ENCODE measurements around the gene FGD3. TPM values are rescaled to one million over a fixed set of nuclear protein-coding genes. Genes with fewer than 3 reads are reported as not detected.

Gene FGD3
- polyA plus RNA-seq, 3 donors from 2014 or later, result 46.9 to 137 (median 57.0) TPM

- no peak for DNase-seq
- Mint-ChIP-seq H3K4me3 (no peak overlapping the region), H3K27me3 (ENCODE audit: low read depth in 3 of 3) (peaks cover 13 to 38% (median 36%) of the 10 kb centered on the region in 3 donors), H3K9me3 (no peaks in the 10 kb centered on the region), H3K27ac (peak overlapping the region in 1 of 6 donors; percentile 72), H3K4me1 (peaks cover 7 to 14% of the 10 kb centered on the region in 2 donors), H3K36me3 (peaks cover 0 to 8% (median 5%) of the 10 kb centered on the region in 3 donors)
Observed at GRCh38 chr9:93037476-93037971, 90.2 kb downstream of the FGD3 start.

GRCh38 chr9:93038918-93039317 is 91.6 kb downstream of the FGD3 start:
- Mint-ChIP-seq H3K4me3 (no peak overlapping the region), H3K36me3 (peaks cover 0 to under 1% (median 0%) of the 10 kb centered on the region in 3 donors), H3K4me1 (peaks cover 15 to 17% of the 10 kb centered on the region in 2 donors), H3K27ac (peak overlapping the region in 2 of 6 donors; percentile 16 to 67), H3K9me3 (no peaks in the 10 kb centered on the region), H3K27me3 (ENCODE audit: low read depth in 3 of 3) (peaks cover 13 to 46% (median 32%) of the 10 kb centered on the region in 3 donors)
- no peak for DNase-seq

- Mint-ChIP-seq H3K9me3 (no peaks in the 10 kb centered on the region), H3K4me3 (no peak overlapping the region)
- DNase-seq, result no peak
Observed at GRCh38 chr9:93039456-93039855, 92.1 kb downstream of the FGD3 start.

GRCh38 chr9:93039976-93040375 is 92.7 kb downstream of the FGD3 start:
- Mint-ChIP-seq H3K4me1 (peaks cover 15 to 17% of the 10 kb centered on the region in 2 donors), H3K36me3 (no peaks in the 10 kb centered on the region), H3K27ac (peak overlapping the region in 1 of 6 donors; percentile 24), H3K27me3 (ENCODE audit: low read depth in 3 of 3) (peaks cover 14 to 48% (median 34%) of the 10 kb centered on the region in 3 donors), H3K9me3 (no peaks in the 10 kb centered on the region), H3K4me3 (no peak overlapping the region)
- DNase-seq, result no peak

More at GRCh38 chr9:93039456-93039855, 92.1 kb downstream of the FGD3 start:
- H3K36me3 Mint-ChIP-seq, result no peaks in the 10 kb centered on the region
- peaks cover 15 to 17% of the 10 kb centered on the region in 2 donors for H3K4me1 Mint-ChIP-seq
- H3K27me3 Mint-ChIP-seq (ENCODE audit: low read depth in 3 of 3), result peaks cover 13 to 48% (median 32%) of the 10 kb centered on the region in 3 donors
- peak overlapping the region in 1 of 6 donors; percentile 67 for H3K27ac Mint-ChIP-seq

GRCh38 chr9:93040409-93040808 is 93.1 kb downstream of the FGD3 start:
- DNase-seq, result no peak
- H3K4me1 Mint-ChIP-seq, result peaks cover 15 to 17% of the 10 kb centered on the region in 2 donors
- H3K9me3 Mint-ChIP-seq, result no peaks in the 10 kb centered on the region
- H3K4me3 Mint-ChIP-seq, result no peak overlapping the region
- H3K27ac Mint-ChIP-seq, result no peak overlapping the region
- H3K27me3 Mint-ChIP-seq (ENCODE audit: low read depth in 3 of 3), result peaks cover 15 to 48% (median 37%) of the 10 kb centered on the region in 3 donors
- H3K36me3 Mint-ChIP-seq, result no peaks in the 10 kb centered on the region

- H3K4me1 Mint-ChIP-seq, result peaks cover 12 to 15% of the 10 kb centered on the region in 2 donors
Observed at GRCh38 chr9:93041108-93041802, 93.9 kb downstream of the FGD3 start.

GRCh38 chr9:93043122-93043521 is 95.8 kb downstream of the FGD3 start:
- no peak overlapping the region for H3K4me3 Mint-ChIP-seq
- H3K4me1 Mint-ChIP-seq, result peaks cover 10 to 15% of the 10 kb centered on the region in 2 donors
- peaks cover 10 to 45% (median 25%) of the 10 kb centered on the region in 3 donors for H3K27me3 Mint-ChIP-seq (ENCODE audit: low read depth in 3 of 3)
- H3K27ac Mint-ChIP-seq, result no peak overlapping the region
- H3K36me3 Mint-ChIP-seq, result no peaks in the 10 kb centered on the region
- DNase-seq, result no peak
- H3K9me3 Mint-ChIP-seq, result no peaks in the 10 kb centered on the region

More at GRCh38 chr9:93041108-93041802, 93.9 kb downstream of the FGD3 start:
- no peak for DNase-seq
- no peaks in the 10 kb centered on the region for H3K36me3 Mint-ChIP-seq
- H3K9me3 Mint-ChIP-seq, result no peaks in the 10 kb centered on the region
- peak overlapping the region in 2 of 6 donors; percentile 0 to 35 for H3K27ac Mint-ChIP-seq
- peaks cover 13 to 49% (median 37%) of the 10 kb centered on the region in 3 donors for H3K27me3 Mint-ChIP-seq (ENCODE audit: low read depth in 3 of 3)
- H3K4me3 Mint-ChIP-seq, result no peak overlapping the region

GRCh38 chr9:93045521-93045920 is 98.2 kb downstream of the FGD3 start:
- Mint-ChIP-seq H3K9me3 (no peaks in the 10 kb centered on the region), H3K27me3 (ENCODE audit: low read depth in 3 of 3) (peaks cover 6 to 39% (median 17%) of the 10 kb centered on the region in 3 donors), H3K27ac (no peak overlapping the region), H3K36me3 (no peaks in the 10 kb centered on the region), H3K4me1 (peaks cover 3 to 17% of the 10 kb centered on the region in 2 donors), H3K4me3 (no peak overlapping the region)
- DNase-seq, result no peak

GRCh38 chr9:93048566-93049448 is 101.5 kb downstream of the FGD3 start:
- Mint-ChIP-seq H3K9me3 (no peaks in the 10 kb centered on the region), H3K4me3 (no peak overlapping the region), H3K36me3 (no peaks in the 10 kb centered on the region), H3K4me1 (peaks cover 7 to 16% of the 10 kb centered on the region in 2 donors), H3K27ac (no peak overlapping the region), H3K27me3 (ENCODE audit: low read depth in 3 of 3) (peaks cover 2 to 16% (median 13%) of the 10 kb centered on the region in 3 donors)
- DNase-seq, result no peak

GRCh38 chr9:93049491-93049890 is 102.2 kb downstream of the FGD3 start:
- Mint-ChIP-seq H3K9me3 (no peaks in the 10 kb centered on the region), H3K4me3 (no peak overlapping the region), H3K36me3 (no peaks in the 10 kb centered on the region), H3K4me1 (peaks cover 9 to 21% of the 10 kb centered on the region in 2 donors), H3K27ac (no peak overlapping the region), H3K27me3 (ENCODE audit: low read depth in 3 of 3) (peaks cover 2 to 14% (median 13%) of the 10 kb centered on the region in 3 donors)
- no peak for DNase-seq

GRCh38 chr9:93050231-93050630 is 102.9 kb downstream of the FGD3 start:
- H3K27ac Mint-ChIP-seq, result no peak overlapping the region
- H3K9me3 Mint-ChIP-seq, result no peaks in the 10 kb centered on the region
- peaks cover 3 to 14% (median 8%) of the 10 kb centered on the region in 3 donors for H3K27me3 Mint-ChIP-seq (ENCODE audit: low read depth in 3 of 3)
- H3K4me3 Mint-ChIP-seq, result no peak overlapping the region
- H3K36me3 Mint-ChIP-seq, result no peaks in the 10 kb centered on the region
- DNase-seq, result no peak
- peaks cover 9 to 21% of the 10 kb centered on the region in 2 donors for H3K4me1 Mint-ChIP-seq

GRCh38 chr9:93051680-93052089 is 104.4 kb downstream of the FGD3 start:
- Mint-ChIP-seq H3K4me3 (no peak overlapping the region), H3K36me3 (no peaks in the 10 kb centered on the region), H3K4me1 (peaks cover 9 to 28% of the 10 kb centered on the region in 2 donors), H3K27ac (no peak overlapping the region), H3K27me3 (ENCODE audit: low read depth in 3 of 3) (peaks cover 5 to 10% (median 5%) of the 10 kb centered on the region in 3 donors), H3K9me3 (no peaks in the 10 kb centered on the region)
- no peak for DNase-seq

- Mint-ChIP-seq H3K27me3 (ENCODE audit: low read depth in 3 of 3) (peaks cover 3 to 12% (median 5%) of the 10 kb centered on the region in 3 donors), H3K4me1 (peaks cover 17 to 38% of the 10 kb centered on the region in 2 donors)
Observed at GRCh38 chr9:93052791-93053540, 105.6 kb downstream of the FGD3 start.

More at GRCh38 chr9:93052791-93053540, 105.6 kb downstream of the FGD3 start:
- H3K9me3 Mint-ChIP-seq, result no peaks in the 10 kb centered on the region
- H3K4me3 Mint-ChIP-seq, result no peak overlapping the region
- H3K36me3 Mint-ChIP-seq, result no peaks in the 10 kb centered on the region
- DNase-seq, result no peak
- no peak overlapping the region for H3K27ac Mint-ChIP-seq

All from immature natural killer cell (primary cell).